Sigmoid colon (tissue), 7 donors: Measurements from ENCODE around the gene SLC4A7. TPM values are rescaled to one million over a fixed set of nuclear protein-coding genes. Genes with fewer than 3 reads are reported as not detected.

Experiments
- DNase-seq: peaks from one replicate; pipeline ENCODE4 v3.0.0-alpha.2; 2019
- H3K27ac ChIP-seq, 4 donors: fragments of 200-600 bp; sonication (generic); one replicate each; pipeline ENCODE4 v1.5.1; 2016 to 2019; ENCODE audit warnings: mild to moderate bottlenecking in 1 of 4
- H3K27me3 ChIP-seq, 3 donors: fragments of 200-600 bp; sonication (generic); one replicate each; pipeline ENCODE4 v1.5.1; 2019; ENCODE audit warnings: mild to moderate bottlenecking in 1 of 3
- H3K36me3 ChIP-seq, 4 donors: fragments of 200-600 bp; sonication (generic); one replicate each; pipeline ENCODE4 v1.5.1; 2016 to 2019
- H3K4me1 ChIP-seq, 4 donors: fragments of 200-600 bp; sonication (generic); one replicate each; pipeline ENCODE4 v1.5.1; 2017 to 2019
- H3K4me3 ChIP-seq, 4 donors: fragments of 200-600 bp; sonication (generic); one replicate each; pipeline ENCODE4 v1.5.1; 2017 to 2019; ENCODE audit warnings: mild to moderate bottlenecking in 2 of 4, moderate library complexity in 1 of 4
- H3K9me3 ChIP-seq, 4 donors: fragments of 200-600 bp in 3 of 4; sonication (generic) in 3 of 4; one replicate each; pipeline versions ENCODE4 v1.5.1 to v1.6.1; 2013 to 2019
- CTCF ChIP-seq, 4 experiments: fragments of 450-650 bp in 3 of 4; fragments of 200-600 bp in 1 of 4; IDR thresholded peaks; one replicate each; pipeline ENCODE4 v1.5.1; 2016 to 2019; ENCODE audit warnings: antibody characterized with exemption in 4 of 4, mild to moderate bottlenecking in 3 of 4, moderate library complexity in 2 of 4
- EP300 ChIP-seq, 4 donors: sonication (generic); formaldehyde crosslinking; IDR thresholded peaks; one replicate each; pipeline ENCODE4 v1.6.1; 2017; ENCODE audit warnings: antibody characterized with exemption in 4 of 4
- POLR2A ChIP-seq, 2 donors: fragments of 450-650 bp; IDR thresholded peaks; one replicate each; pipeline ENCODE4 v1.6.1; 2016; ENCODE audit warnings: antibody characterized with exemption in 2 of 2, mild to moderate bottlenecking in 2 of 2, moderate library complexity in 2 of 2
- POLR2AphosphoS5 ChIP-seq, 4 donors: sonication (generic); formaldehyde crosslinking; IDR thresholded peaks; one replicate each; pipeline ENCODE4 v1.6.1; 2017; ENCODE audit warnings: antibody characterized with exemption in 4 of 4
- WGBS, 2 donors: extraction: QIAGEN DNeasy Blood & Tissue Kit; methylation state at CpG; one replicate each; pipeline ENCODE4 v1.1.7; 2013; 5-methylcytosine and 5-hydroxymethylcytosine counted together
- intact Hi-C: fragments of 100-400 bp; cut with DNase I; formaldehyde crosslinking; loops from one replicate; pipeline ENCODE4 v1.15.1; 2023
- polyA plus RNA-seq, 3 donors: library from polyadenylated mRNA; stranded (reverse); fragments of 200-250 nt; gene quantifications; one replicate each; pipeline ENCODE4 v1.2.3, GENCODE V29; 2013
- total RNA-seq, 4 donors: library from RNA; depleted of rRNA; stranded (reverse); fragments of >200 nt; gene quantifications; one replicate each; pipeline ENCODE4 v1.1.0, GENCODE V29; 2016
- donor health status: healthy with polysubstance abuse.
- donor health status: Bipolar disorder and iron deficiency.
- donor health status: healthy.

Gene SLC4A7
- total and polyA plus RNA-seq, 7 donors = 1.6 to 91.0 (median 63.8) TPM

GRCh38 chr3:27464646-27465045 is 19.5 kb downstream of the SLC4A7 start:
- Histone ChIP-seq H3K4me3 (no peak overlapping the region), H3K9me3 (no peaks in the 10 kb centered on the region), H3K4me1 (peaks cover 0 to 14% (median 11%) of the 10 kb centered on the region in 4 donors), H3K27me3 (no peaks in the 10 kb centered on the region), H3K36me3 (no peaks in the 10 kb centered on the region), H3K27ac (no peak overlapping the region)
- 98 to 99% methylated on average over 19 of the region's 19 CpGs for WGBS, 2 donors
- intact Hi-C loops = loop anchor here (5.0 kb wide), 1 partner anchor 332 kb away; no protein-coding TSS in a partner anchor
- TF ChIP-seq EP300 (IDR thresholded peaks at IDR 0.05) (no peak), POLR2AphosphoS5 (IDR thresholded peaks at IDR 0.05) (no peak), CTCF (IDR thresholded peaks at IDR 0.05) (no peak), POLR2A (IDR thresholded peaks at IDR 0.05) (no peak)
- DNase-seq = no peak

- peaks cover 0 to 17% (median 15%) of the 10 kb centered on the region in 4 donors for H3K4me1 ChIP-seq
- TF ChIP-seq POLR2A (IDR thresholded peaks at IDR 0.05) = no peak
- no peak for TF ChIP-seq EP300 (IDR thresholded peaks at IDR 0.05)
- TF ChIP-seq CTCF (IDR thresholded peaks at IDR 0.05) = no peak
- TF ChIP-seq POLR2AphosphoS5 (IDR thresholded peaks at IDR 0.05) = no peak
- no peaks in the 10 kb centered on the region for H3K36me3 ChIP-seq
- no peak overlapping the region for H3K27ac ChIP-seq
- 94 to 96% methylated on average over 8 of the region's 8 CpGs for WGBS, 2 donors
- H3K27me3 ChIP-seq = no peaks in the 10 kb centered on the region
- H3K9me3 ChIP-seq = no peaks in the 10 kb centered on the region
- DNase-seq = no peak
- no peak overlapping the region for H3K4me3 ChIP-seq
- intact Hi-C loops = no loop called here
Measured at GRCh38 chr3:27462228-27462627, 22.0 kb downstream of the SLC4A7 start.

- TF ChIP-seq EP300 (IDR thresholded peaks at IDR 0.05) (no peak), CTCF (IDR thresholded peaks at IDR 0.05) (no peak), POLR2AphosphoS5 (IDR thresholded peaks at IDR 0.05) (no peak), POLR2A (IDR thresholded peaks at IDR 0.05) (no peak)
- WGBS, 2 donors = 72 to 73% methylated on average over 6 of the region's 6 CpGs
- no peak overlapping the region for H3K27ac ChIP-seq
Measured at GRCh38 chr3:27458929-27459328, 25.3 kb downstream of the SLC4A7 start.

GRCh38 chr3:27456554-27456953 is 27.6 kb downstream of the SLC4A7 start:
- TF ChIP-seq EP300 (IDR thresholded peaks at IDR 0.05) (no peak), POLR2AphosphoS5 (IDR thresholded peaks at IDR 0.05) (no peak), POLR2A (IDR thresholded peaks at IDR 0.05) (no peak), CTCF (IDR thresholded peaks at IDR 0.05) (no peak)
- Histone ChIP-seq H3K27me3 (no peaks in the 10 kb centered on the region), H3K4me3 (no peak overlapping the region), H3K36me3 (no peaks in the 10 kb centered on the region), H3K4me1 (peaks cover 0 to 60% (median 22%) of the 10 kb centered on the region in 4 donors), H3K27ac (peak overlapping the region in 1 of 4 donors; percentile 3), H3K9me3 (no peaks in the 10 kb centered on the region)
- intact Hi-C loops = no loop called here
- 90 to 91% methylated on average over 2 of the region's 2 CpGs for WGBS, 2 donors
- DNase-seq = no peak

More at GRCh38 chr3:27458929-27459328, 25.3 kb downstream of the SLC4A7 start:
- Histone ChIP-seq H3K4me3 (no peak overlapping the region), H3K36me3 (no peaks in the 10 kb centered on the region), H3K27me3 (no peaks in the 10 kb centered on the region), H3K4me1 (peaks cover 0 to 41% (median 12%) of the 10 kb centered on the region in 4 donors), H3K9me3 (no peaks in the 10 kb centered on the region)
- intact Hi-C loops = no loop called here
- no peak for DNase-seq

GRCh38 chr3:27454914-27455313 is 29.3 kb downstream of the SLC4A7 start:
- H3K9me3 ChIP-seq = no peaks in the 10 kb centered on the region
- no peak for DNase-seq
- peaks cover 0 to 66% (median 26%) of the 10 kb centered on the region in 4 donors for H3K4me1 ChIP-seq
- no peak overlapping the region for H3K4me3 ChIP-seq
- intact Hi-C loops = no loop called here
- no peaks in the 10 kb centered on the region for H3K27me3 ChIP-seq
- H3K27ac ChIP-seq = no peak overlapping the region
- H3K36me3 ChIP-seq = no peaks in the 10 kb centered on the region
- TF ChIP-seq POLR2A (IDR thresholded peaks at IDR 0.05) (no peak), POLR2AphosphoS5 (IDR thresholded peaks at IDR 0.05) (no peak), EP300 (IDR thresholded peaks at IDR 0.05) (no peak)
